GM23248 (cell line): ENCODE measurements around the gene CLDN14.

Experiments used
- EZH2 ChIP-seq: fragments of 200-600 bp; sonication (generic); IDR thresholded peaks from 2 replicates; pipeline ENCODE4 v1.6.1; 2018; ENCODE audit warnings: antibody characterized with exemption, mild to moderate bottlenecking; ENCODE audit not compliant: insufficient read depth, poor library complexity, severe bottlenecking
- EZH2phosphoT487 ChIP-seq: fragments of 200-600 bp; sonication (generic); IDR thresholded peaks from 2 replicates; pipeline ENCODE4 v1.6.1; 2018; ENCODE audit warnings: antibody characterized with exemption, moderate library complexity, mild to moderate bottlenecking, low read depth; ENCODE audit not compliant: insufficient read depth

GRCh38 chr21:36452281-36452825 lies 27.6 kb downstream of the CLDN14 start:
- TF ChIP-seq EZH2phosphoT487 (no peak), EZH2 (no peak)
